OCI-LY1 (cell line): ENCODE results near the gene LSAMP.
"Not testable (repeated sequence)": the region's sequence is repeated elsewhere in the genome, so short reads cannot be mapped to it uniquely, and the experiment has no call there.

Experiments
- H2AFZ ChIP-seq: fragments of 200-600 bp; sonication (generic), shearing (Covaris generic); 2 replicates; pipeline ENCODE4 v1.6.0; 2014; ENCODE audit warnings: antibody characterized with exemption, mild to moderate bottlenecking, low read length
- H3F3A ChIP-seq: fragments of 200-600 bp; sonication (generic), shearing (Covaris generic); 2 replicates; pipeline ENCODE4 v1.6.0; 2014; ENCODE audit warnings: mild to moderate bottlenecking, antibody characterized with exemption, low read length, moderate library complexity; ENCODE audit not compliant: insufficient read depth
- H3K27ac ChIP-seq: fragments of 200-600 bp; sonication (generic); 2 replicates; pipeline ENCODE4 v1.5.1; 2014; ENCODE audit warnings: low read length, mixed run types, mild to moderate bottlenecking, low read depth; ENCODE audit not compliant: poor library complexity, severe bottlenecking
- H3K27me3 ChIP-seq: fragments of 200-600 bp; sonication (generic); 2 replicates; pipeline ENCODE4 v1.6.0; 2014; ENCODE audit warnings: antibody characterized with exemption, mild to moderate bottlenecking, low read length, moderate library complexity; ENCODE audit not compliant: insufficient read depth
- H3K36me3 ChIP-seq: fragments of 200-600 bp; sonication (generic); 2 replicates; pipeline ENCODE4 v1.6.1; 2014; ENCODE audit warnings: mild to moderate bottlenecking, antibody characterized with exemption, low read length, moderate library complexity, mixed read lengths; ENCODE audit not compliant: insufficient read depth
- H3K4me1 ChIP-seq: fragments of 200-600 bp; sonication (generic); 2 replicates; pipeline ENCODE4 v1.5.1; 2014; ENCODE audit warnings: mild to moderate bottlenecking, low read length, moderate library complexity; ENCODE audit not compliant: insufficient read depth, severe bottlenecking
- H3K4me2 ChIP-seq: fragments of 200-600 bp; sonication (generic), shearing (Covaris generic); 2 replicates; pipeline ENCODE4 v1.6.1; 2014; ENCODE audit warnings: low read length
- H3K4me3 ChIP-seq: fragments of 200-600 bp; sonication (generic); 2 replicates; pipeline ENCODE4 v1.5.1; 2014; ENCODE audit warnings: low read length, low read depth, mild to moderate bottlenecking, mixed read lengths; ENCODE audit not compliant: poor library complexity, severe bottlenecking
- H3K79me2 ChIP-seq: fragments of 200-600 bp; shearing (Covaris generic); 2 replicates; pipeline ENCODE4 v1.6.1; 2016; ENCODE audit warnings: mixed run types, low read length, mixed read lengths; ENCODE audit not compliant: insufficient read depth
- H3K9ac ChIP-seq: fragments of 200-600 bp; sonication (generic), shearing (Covaris generic); 2 replicates; pipeline ENCODE4 v1.6.1; 2014; ENCODE audit warnings: mild to moderate bottlenecking, low read length, mixed read lengths
- H3K9me2 ChIP-seq: fragments of 200-600 bp; sonication (generic), shearing (Covaris generic); 2 replicates; pipeline ENCODE4 v1.6.1; 2014; ENCODE audit warnings: low read depth, mild to moderate bottlenecking, low read length, mixed read lengths
- H3K9me3 ChIP-seq: fragments of 200-600 bp; shearing (Covaris generic); 2 replicates; pipeline ENCODE4 v1.6.1; 2014; ENCODE audit warnings: low read length, mixed read lengths
- H4K20me1 ChIP-seq: fragments of 200-600 bp; sonication (generic), shearing (Covaris generic); 2 replicates; pipeline ENCODE4 v1.6.0; 2016; ENCODE audit warnings: mild to moderate bottlenecking, low read length; ENCODE audit not compliant: insufficient read depth
- EZH2 ChIP-seq: fragments of 200-600 bp; sonication (generic), shearing (Covaris generic); IDR thresholded peaks from 2 replicates; pipeline ENCODE4 v1.8.0; 2017; ENCODE audit warnings: borderline replicate concordance, mixed run types, mild to moderate bottlenecking, antibody characterized with exemption, low read length, moderate library complexity, mixed read lengths
- TF ChIP-seq, protein P1 (sequence below): fragments of 200-600 bp; sonication (generic), shearing (Covaris generic); IDR thresholded peaks from 2 replicates; pipeline ENCODE4 v1.5.1; 2017; ENCODE audit warnings: mild to moderate bottlenecking, antibody characterized with exemption, low read length, moderate library complexity, mixed read lengths

The LSAMP gene

DNA sequence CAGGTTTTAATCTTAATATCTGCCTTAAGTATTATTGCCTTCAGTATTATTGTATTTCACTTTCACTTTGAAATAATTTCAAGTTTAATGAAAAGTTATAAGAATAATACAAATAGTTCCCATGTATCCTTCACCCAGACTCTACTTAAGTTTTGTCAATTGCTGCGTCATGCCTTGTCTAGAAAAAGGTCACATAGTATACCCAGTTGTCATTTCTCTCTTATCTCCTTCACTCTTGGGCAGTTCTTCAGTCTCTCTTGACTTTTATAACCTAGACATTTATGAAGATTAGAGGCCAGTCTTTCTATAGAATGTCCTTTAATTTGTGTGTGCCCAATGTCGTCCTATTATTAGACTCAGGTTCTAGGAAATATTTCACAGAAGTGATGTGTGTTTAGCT is 367.7 kb downstream of the LSAMP start:
- Histone ChIP-seq H3K9me2 (no peaks in the 10 kb centered on the region), H3K36me3 (no peaks in the 10 kb centered on the region), H3F3A (no peaks in the 10 kb centered on the region), H3K9ac (no peak overlapping the region), H3K27me3 (no peaks in the 10 kb centered on the region), H3K4me2 (no peak overlapping the region), H3K27ac (no peak overlapping the region), H3K4me1 (no peaks in the 10 kb centered on the region), H3K9me3 (no peaks in the 10 kb centered on the region), H4K20me1 (no peaks in the 10 kb centered on the region), H3K4me3 (no peak overlapping the region), H3K79me2 (no peaks in the 10 kb centered on the region), H2AFZ (no peak overlapping the region)
- TF ChIP-seq, protein P1, sequence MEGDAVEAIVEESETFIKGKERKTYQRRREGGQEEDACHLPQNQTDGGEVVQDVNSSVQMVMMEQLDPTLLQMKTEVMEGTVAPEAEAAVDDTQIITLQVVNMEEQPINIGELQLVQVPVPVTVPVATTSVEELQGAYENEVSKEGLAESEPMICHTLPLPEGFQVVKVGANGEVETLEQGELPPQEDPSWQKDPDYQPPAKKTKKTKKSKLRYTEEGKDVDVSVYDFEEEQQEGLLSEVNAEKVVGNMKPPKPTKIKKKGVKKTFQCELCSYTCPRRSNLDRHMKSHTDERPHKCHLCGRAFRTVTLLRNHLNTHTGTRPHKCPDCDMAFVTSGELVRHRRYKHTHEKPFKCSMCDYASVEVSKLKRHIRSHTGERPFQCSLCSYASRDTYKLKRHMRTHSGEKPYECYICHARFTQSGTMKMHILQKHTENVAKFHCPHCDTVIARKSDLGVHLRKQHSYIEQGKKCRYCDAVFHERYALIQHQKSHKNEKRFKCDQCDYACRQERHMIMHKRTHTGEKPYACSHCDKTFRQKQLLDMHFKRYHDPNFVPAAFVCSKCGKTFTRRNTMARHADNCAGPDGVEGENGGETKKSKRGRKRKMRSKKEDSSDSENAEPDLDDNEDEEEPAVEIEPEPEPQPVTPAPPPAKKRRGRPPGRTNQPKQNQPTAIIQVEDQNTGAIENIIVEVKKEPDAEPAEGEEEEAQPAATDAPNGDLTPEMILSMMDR = no peak
- no peak for TF ChIP-seq EZH2

DNA sequence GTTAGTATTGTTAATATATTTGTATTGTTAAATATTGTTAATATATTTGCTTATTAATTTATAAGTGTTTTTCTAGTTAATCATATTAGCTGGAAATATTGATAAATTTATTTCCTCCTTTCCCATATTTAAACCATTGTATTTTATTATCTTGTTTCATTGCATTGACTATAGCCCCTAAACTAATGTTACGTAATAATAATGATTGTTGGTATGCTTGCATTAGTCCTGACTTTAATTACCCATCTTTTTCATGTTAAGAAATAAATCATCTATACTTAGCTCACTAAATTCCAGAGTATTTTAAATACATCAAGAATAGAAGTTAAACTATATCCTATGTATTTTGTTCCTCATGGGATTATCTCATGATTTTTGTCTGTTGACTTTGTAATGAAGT is 368.2 kb downstream of the LSAMP start:
- H3K36me3 ChIP-seq = no peaks in the 10 kb centered on the region
- H4K20me1 ChIP-seq = no peaks in the 10 kb centered on the region

DNA sequence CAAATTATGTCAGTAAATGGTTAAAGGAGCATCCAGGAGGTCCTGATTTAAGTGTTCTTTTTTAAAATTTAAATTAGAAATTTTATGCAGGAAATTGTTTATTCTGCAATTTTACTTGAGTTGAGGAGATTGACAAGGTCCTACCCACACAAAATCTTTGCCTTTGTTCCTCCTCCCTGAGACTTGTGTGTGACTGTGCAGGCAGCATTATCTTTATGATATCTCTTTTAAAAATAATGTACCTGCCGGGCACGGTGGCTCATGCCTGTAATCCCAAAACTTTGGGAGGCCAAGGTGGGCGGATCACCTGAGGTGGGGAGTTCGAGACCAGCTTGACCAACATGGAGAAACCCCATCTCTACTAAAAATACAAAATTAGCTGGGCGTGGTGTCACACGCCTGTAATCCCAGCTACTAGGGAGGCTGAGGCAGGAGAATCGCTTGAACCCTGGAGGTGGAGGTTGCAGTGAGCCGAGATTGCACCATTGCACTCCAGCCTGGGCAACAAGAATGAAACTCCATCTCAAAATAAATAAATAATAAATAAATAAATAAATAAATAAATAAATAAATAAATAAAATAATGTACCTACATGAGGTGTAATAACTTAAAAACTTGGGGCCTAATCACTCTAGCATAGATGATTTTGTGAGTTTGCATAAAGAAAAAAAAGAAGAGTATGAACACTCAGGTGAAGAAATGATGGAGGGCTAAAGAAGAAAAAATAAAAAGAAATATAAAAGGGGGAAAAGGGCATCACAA is 374.6 kb downstream of the LSAMP start:
- H3K9ac ChIP-seq, H3K27me3 ChIP-seq, H3K4me2 ChIP-seq, H2AFZ ChIP-seq, H3K9me2 ChIP-seq, H3K4me3 ChIP-seq, H3K36me3 ChIP-seq, H4K20me1 ChIP-seq, H3K4me1 ChIP-seq, H3K79me2 ChIP-seq, H3F3A ChIP-seq, H3K9me3 ChIP-seq, H3K27ac ChIP-seq: not testable (repeated sequence)

More for the DNA sequence above, 368.2 kb downstream of the LSAMP start:
- H2AFZ ChIP-seq = no peak overlapping the region
- H3K4me1 ChIP-seq = no peaks in the 10 kb centered on the region
- H3K9me3 ChIP-seq = no peaks in the 10 kb centered on the region
- no peaks in the 10 kb centered on the region for H3K27me3 ChIP-seq
- TF ChIP-seq EZH2 = no peak
- TF ChIP-seq, protein P1 = no peak
- no peak overlapping the region for H3K9ac ChIP-seq
- H3K27ac ChIP-seq = no peak overlapping the region
- H3K4me2 ChIP-seq = no peak overlapping the region
- no peak overlapping the region for H3K4me3 ChIP-seq
- H3F3A ChIP-seq = no peaks in the 10 kb centered on the region
- no peaks in the 10 kb centered on the region for H3K9me2 ChIP-seq
- H3K79me2 ChIP-seq = no peaks in the 10 kb centered on the region

DNA sequence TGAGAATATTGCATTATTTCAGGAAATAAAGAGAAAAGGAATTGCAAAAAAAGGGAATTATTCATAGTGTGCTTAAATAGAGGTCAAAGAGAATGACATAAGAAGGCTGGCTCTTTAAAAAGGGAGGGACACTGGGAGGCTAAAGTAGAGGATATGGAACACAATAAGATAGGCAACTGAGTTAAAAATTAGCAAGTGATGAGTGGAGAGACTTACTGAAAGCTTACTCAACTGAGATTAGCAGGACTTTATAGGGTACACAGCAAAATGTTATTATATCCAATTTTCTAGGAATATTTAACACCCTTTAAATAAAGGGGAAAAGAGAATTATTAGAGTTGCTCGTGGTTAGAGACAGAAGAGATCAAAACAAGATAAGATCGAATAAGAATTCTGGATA is 375.2 kb downstream of the LSAMP start:
- Histone ChIP-seq H3K9me2 (no peaks in the 10 kb centered on the region), H3K27ac (no peak overlapping the region), H2AFZ (no peak overlapping the region), H3K79me2 (no peaks in the 10 kb centered on the region), H3K36me3 (no peaks in the 10 kb centered on the region), H3F3A (no peaks in the 10 kb centered on the region), H3K4me1 (no peaks in the 10 kb centered on the region), H3K9me3 (no peaks in the 10 kb centered on the region), H3K4me2 (no peak overlapping the region), H3K4me3 (no peak overlapping the region), H4K20me1 (no peaks in the 10 kb centered on the region), H3K27me3 (no peaks in the 10 kb centered on the region), H3K9ac (no peak overlapping the region)
- TF ChIP-seq, protein P1 = no peak
- no peak for TF ChIP-seq EZH2
